Esophagus squamous epithelium (tissue), 4 donors: Measurements from ENCODE around the gene ZNF322.

Experiments used
- CTCF ChIP-seq, 6 experiments: fragments of 450-650 bp in 4 of 6; fragments of 200-600 bp in 2 of 6; sonication (generic) in 2 of 6; IDR thresholded peaks; one replicate each; pipeline ENCODE4 v1.5.1; 2016 to 2019; ENCODE audit warnings: antibody characterized with exemption in 6 of 6, mild to moderate bottlenecking in 4 of 6, moderate library complexity in 4 of 6
- POLR2A ChIP-seq, 4 donors: fragments of 450-650 bp; IDR thresholded peaks; one replicate each; pipeline ENCODE4 v1.6.1; 2017; ENCODE audit warnings: antibody characterized with exemption in 4 of 4, mild to moderate bottlenecking in 4 of 4, moderate library complexity in 3 of 4

- no peak for TF ChIP-seq CTCF (IDR thresholded peaks at IDR 0.05)
- no peak for TF ChIP-seq POLR2A (IDR thresholded peaks at IDR 0.05)
Measured at GRCh38 chr6:26646074-26646473, 13.5 kb downstream of the ZNF322 start.
